HL-60/S4 treated with phorbol 12-myristate 13-acetate at 8.2 ng/mL for 4 days and 3 days (cell line): ENCODE results near the gene PREX1.

Experiments
- in situ Hi-C: fragments of 300-500 bp; cut with MboI; formaldehyde crosslinking; loops from 2 replicates; pipeline ENCODE4 v1.15.0; 2022; ENCODE audit warnings: low sequenced_read_pairs

Gene PREX1

GRCh38 chr20:48797275-48797825, 30.4 kb downstream of the PREX1 start:
- in situ Hi-C loops: no loop called here

DNA sequence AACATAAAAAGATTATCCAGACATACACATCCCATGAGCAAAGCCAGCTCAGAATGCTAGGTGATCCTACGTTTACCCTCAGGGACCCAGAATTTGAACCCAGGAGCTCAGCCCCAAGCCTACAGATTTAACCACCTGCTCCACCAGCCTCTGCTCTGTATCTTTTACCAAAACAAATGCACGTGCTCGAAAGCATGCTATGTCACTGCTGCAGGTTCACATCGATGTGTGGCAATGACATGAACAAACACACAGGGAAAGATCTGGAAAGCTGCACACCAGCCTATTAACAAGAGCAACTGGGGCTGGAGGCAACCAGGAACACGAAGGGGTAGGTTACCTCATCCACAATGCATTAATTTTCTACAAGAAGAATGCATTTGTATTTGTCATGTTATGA, 32.1 kb downstream of the PREX1 start:
- in situ Hi-C loops: no loop called here

GRCh38 chr20:48794816-48795457, 32.9 kb downstream of the PREX1 start:
- in situ Hi-C loops: no loop called here

DNA sequence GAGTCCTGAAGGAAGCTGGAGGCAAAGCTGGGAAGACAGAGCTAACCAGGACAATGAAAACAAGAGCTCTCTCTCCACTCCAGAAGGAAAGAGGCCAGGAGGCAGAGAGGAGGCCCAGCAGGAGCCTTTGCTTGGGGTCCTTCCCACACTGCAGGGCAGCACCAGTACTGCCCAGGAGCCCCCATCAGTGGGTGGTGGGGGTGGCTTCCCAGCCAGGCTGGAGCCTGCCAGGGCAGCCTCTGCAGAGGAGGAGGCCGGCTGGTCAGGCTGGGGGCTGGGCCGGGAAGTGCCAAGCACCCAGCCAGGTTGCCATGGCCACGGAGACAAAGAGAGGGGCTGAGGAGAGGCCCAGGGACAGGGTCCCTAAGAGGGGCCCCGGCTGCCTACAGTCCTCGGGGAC, 33.4 kb downstream of the PREX1 start:
- in situ Hi-C loops: no loop called here

GRCh38 chr20:48793776-48794175, 34.0 kb downstream of the PREX1 start:
- in situ Hi-C loops: no loop called here

DNA sequence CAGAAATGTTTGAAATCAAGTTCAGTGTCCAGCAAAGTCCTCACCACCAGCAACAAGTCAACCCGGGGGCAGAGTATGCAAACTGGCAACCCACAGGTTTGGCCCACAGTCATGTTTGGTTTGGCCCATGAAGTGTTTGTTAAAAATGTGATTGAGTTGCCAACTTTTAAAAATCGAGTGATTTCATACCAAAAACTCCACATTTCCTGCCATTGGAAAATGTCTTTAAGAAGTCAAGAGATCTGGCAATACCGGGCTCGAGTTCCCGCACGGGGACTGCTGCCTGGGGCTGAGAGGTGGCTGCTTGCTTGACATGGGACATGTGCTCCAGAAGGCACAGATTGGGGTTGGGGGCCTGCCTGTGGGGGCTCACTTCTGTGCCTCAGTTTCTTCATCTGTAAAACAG, 36.1 kb downstream of the PREX1 start:
- in situ Hi-C loops: no loop called here

DNA sequence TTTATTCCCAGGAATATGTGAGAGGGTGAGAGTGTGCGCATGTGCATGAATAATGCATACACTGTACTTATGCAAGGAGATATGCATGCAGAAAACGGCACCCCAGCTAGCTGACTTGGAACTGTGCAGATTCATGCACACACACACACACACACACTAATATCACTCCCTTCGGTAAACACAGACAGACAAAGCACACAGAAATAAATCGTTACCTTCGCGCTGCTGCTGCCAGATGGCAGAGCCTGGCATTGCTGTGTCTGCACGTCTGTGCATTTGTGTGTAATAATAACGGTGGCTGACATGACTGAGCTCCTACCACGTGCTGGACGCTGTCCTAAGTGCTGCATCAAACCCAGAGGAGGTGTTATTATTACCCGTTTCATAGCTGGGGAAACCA, 36.8 kb downstream of the PREX1 start:
- in situ Hi-C loops: no loop called here

- in situ Hi-C loops: no loop called here
Measured at GRCh38 chr20:48790473-48791003, 37.3 kb downstream of the PREX1 start.

GRCh38 chr20:48789781-48790472, 37.9 kb downstream of the PREX1 start:
- in situ Hi-C loops: no loop called here

- in situ Hi-C loops: no loop called here
Measured at GRCh38 chr20:48789185-48789668, 38.6 kb downstream of the PREX1 start.

DNA sequence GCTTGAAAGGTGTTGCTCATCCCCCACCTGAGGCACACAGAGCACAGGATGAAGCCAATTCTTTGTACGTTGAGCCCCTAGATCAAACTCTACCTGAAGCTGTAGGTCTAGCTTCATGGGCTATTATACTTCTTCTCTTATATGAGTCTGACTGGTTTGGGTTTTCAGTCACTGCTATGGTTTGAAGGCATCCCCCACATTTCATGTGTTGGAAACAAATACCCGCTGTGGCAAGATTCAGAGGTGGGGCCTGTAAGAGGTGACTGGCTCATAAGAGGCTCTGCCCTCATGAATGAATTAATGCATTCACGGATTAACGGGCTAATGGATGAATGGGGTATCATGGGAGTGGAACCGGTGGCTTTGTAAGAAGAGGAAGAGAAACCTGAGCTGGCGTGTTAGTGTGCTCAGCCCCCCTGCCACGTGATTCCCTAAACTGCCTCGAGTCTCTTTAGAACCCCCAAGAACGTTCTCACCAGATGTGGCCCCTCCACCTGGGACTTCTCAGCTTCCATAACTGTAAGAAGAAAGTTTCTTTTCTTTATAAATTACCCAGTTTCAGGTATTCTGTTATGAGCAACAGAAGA, 39.2 kb downstream of the PREX1 start:
- in situ Hi-C loops: no loop called here

DNA sequence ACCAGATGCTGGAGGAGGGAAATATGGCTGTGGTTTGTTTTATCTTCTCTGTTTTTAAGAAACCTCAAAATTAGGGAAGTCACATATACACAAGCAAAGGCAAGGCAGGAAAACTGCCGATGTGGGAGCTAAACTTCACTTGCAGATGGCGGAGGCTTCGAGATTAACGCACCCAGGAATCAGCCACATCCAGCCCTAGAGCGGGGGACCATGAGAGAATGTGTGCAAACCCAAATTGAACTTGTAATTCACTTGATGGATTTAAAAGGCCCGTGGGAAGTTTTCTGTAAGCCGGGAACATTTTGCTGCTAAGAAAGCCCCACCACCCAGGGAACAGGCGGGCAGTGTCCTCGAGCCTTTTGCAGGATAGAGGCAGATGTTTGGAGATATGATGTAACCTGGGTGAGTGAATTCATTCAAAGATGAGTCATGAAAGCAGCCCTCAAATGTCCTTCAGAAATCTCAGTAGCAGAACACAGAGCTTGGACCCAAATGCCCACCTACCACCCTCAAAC, 39.9 kb downstream of the PREX1 start:
- in situ Hi-C loops: no loop called here

GRCh38 chr20:48786951-48787705, 40.7 kb downstream of the PREX1 start:
- in situ Hi-C loops: no loop called here

DNA sequence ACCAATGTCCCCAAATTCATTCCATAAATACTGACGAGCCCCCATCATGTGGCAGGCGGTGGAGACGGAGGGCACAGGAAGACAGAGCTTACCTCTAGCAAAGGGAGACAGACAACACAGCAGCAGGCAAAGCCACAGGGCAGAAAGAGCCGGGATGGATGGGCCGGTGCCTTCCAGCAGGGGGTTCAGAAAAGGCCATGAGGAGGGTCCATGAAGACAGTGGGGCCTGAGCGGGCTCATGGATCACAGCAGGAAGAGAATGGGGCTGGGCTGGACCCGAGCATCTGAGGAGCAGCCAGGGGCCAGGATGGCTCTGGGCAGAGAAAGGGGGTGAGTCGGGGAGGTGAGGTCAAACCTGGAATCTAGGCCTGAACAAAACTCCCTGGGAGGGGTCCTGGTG, 42.0 kb downstream of the PREX1 start:
- in situ Hi-C loops: no loop called here

DNA sequence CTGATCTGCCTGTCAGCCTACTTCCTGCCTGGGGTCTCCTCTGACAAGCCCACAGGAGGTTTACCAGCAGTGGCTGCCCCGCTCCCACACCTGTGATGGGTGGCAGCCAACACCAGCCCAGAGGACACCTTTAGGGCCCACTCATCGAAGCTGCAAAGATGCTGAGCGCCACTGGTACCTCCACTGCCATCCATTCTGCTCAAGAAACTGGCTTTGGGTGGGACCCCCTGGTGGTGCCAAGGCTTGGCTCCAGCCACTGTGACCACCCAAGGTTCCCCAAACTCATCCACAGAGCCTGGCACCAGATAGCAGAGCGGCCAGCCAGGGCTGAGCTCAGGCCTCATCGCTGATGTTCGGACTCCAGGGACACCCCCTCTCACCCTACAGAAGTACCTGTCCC, 42.5 kb downstream of the PREX1 start:
- in situ Hi-C loops: no loop called here

DNA sequence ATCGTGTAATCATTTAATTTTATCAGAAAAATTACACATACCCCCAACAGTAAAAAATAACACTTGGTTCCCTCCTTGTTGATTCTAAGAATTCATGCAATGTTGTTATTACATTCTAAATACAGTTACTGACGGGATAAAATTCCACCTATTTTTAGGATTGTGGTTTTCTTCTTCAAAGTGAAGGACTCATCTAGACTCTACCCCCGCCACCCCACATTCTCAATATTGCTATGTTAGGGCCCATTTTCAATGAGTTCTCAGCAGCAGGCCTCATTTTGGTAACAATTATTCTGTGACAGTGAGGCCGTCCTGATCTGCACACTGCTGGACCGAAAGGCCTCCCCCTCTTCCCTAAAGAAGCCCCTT, 43.5 kb downstream of the PREX1 start:
- in situ Hi-C loops: no loop called here

DNA sequence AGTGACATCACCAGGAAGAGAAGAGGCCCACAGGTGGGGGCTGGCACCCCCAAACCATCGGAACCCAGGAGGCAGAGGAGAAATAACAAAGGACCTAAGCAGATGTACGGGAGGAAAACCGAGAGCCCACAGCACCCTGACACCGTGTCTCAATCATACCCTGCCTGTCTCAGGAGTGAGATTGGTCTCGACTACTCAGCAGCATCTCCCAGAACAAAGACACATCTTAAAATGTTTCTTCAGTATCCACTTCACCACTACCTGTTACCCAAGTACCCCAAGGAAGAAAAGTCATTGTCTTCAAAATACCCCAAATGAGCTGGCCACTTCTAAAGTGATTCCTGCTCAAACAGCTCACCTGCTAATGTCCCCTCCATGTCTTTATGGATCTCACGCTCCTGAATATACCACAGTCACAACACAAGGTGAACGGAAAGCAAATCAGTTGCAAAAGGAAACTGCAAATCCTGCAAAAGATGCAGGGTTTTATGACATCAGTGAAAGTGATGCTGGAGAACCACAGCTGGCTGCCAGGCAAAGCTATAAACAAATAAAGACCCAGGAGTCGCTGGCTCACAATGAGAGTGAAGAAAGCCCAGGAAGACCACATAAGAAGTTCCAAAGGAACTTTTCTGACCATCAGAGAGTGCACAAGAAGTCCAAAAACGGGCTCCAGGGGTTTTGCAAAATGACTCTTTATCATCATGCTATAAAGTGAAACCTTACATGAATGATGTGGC, 44.1 kb downstream of the PREX1 start:
- in situ Hi-C loops: no loop called here

DNA sequence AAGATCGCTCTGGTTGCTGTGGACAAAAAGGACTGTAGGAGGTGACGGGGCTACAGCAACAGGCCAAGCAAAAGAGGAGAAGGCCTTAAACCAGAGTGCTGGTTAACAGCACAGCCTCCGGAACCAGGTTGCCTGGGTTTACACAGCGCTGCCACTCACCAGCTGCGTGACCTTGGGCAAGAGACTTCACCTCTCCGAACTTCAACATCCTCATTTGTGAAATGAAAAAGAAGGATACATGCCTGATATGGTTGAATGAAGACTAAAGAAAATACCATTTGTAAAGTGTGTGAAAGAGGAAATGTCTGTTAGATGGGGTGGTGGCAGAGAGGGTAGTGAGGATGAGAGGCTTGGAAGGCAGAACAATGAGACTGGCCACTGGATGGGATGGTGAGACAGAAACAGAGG, 44.9 kb downstream of the PREX1 start:
- in situ Hi-C loops: no loop called here

DNA sequence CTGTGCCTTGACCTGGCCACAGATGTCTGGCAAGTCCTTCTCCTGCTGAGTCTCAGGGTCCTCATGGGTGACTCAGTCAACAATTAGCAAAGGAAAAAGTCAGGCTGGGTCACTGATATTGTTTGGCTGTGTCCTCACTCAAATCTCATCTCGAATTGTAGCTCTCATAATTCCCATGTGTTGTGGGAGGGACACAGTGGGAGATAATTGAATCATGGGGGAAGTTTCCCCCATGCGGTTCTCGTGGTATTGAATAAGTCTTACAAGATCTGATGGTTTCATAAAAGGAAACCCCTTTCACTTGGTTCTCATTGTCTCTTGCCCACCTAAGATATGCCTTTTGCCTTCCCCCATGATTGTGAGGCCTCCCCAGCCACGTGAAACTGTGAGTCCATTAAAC, 45.7 kb downstream of the PREX1 start:
- in situ Hi-C loops: no loop called here

DNA sequence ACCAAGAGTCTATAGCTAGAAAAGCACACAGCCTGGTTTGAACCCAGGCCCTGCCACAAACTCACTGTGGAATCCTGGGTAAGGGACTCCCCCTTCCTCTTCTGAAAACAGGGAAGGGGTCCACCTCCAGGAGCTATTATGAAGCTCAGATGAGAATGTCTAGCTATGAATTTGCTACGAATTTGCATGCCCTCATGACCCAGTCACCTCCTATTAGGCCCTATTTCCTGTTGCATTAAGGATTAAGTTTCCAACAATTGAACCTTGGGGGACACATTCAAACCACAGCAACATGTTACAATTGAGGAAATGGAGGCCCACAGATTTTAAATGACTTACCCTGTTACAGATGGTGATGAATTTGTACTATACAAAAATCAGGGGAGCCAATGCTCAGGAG, 46.2 kb downstream of the PREX1 start:
- in situ Hi-C loops: no loop called here
